Panc1 (cell line): ENCODE data around the gene SEMA4B. TPM values are rescaled to one million over a fixed set of nuclear protein-coding genes. Genes with fewer than 3 reads are reported as not detected.
A peak's percentile ranks its signal among the peaks of the same experiment; 100 is the strongest.

ENCODE experiments used
- ATAC-seq: fragments of 200-7000 bp; cut with Tn5 transposase; 2 replicates; pipeline ENCODE4 v1.9.1; 2020; ENCODE audit warnings: mild to moderate bottlenecking, moderate library complexity
- BruUV-seq: library from RNA; stranded (reverse); fragments of 400-500 nt; replicated peaks from 2 replicates; lab custom pipeline; 2021; lab: Mats Ljungman, UMichigan
- CTCF ChIA-PET: fragments of 300-600 bp; sonication (Branson Sonifier 250); formaldehyde crosslinking; loops from one replicate; lab custom pipeline; 2022; ENCODE audit warnings: antibody characterized with exemption; lab: Charles Lee
- POLR2A ChIA-PET: fragments of 300-600 bp; sonication (Branson Sonifier 250); formaldehyde crosslinking; loops from one replicate; lab custom pipeline; 2022; ENCODE audit warnings: antibody characterized with exemption; lab: Charles Lee
- DNase-seq: peaks from one replicate; pipeline ENCODE4 v3.0.0-alpha.2; 2010; ENCODE audit warnings: low read depth, low spot score
- H3K27ac ChIP-seq: 2 replicates; pipeline ENCODE4 v1.5.1; 2011; ENCODE audit warnings: mild to moderate bottlenecking, low read length, inconsistent platforms
- H3K27me3 ChIP-seq: fragments of 200-500 bp; sonication (Bioruptor generic); 2 replicates; pipeline ENCODE4 v1.6.0; 2014; ENCODE audit warnings: low read length, inconsistent platforms; ENCODE audit not compliant: control insufficient read depth, insufficient read depth
- H3K36me3 ChIP-seq: fragments of 200-500 bp; sonication (Bioruptor generic); 2 replicates; pipeline ENCODE4 v1.5.1; 2014; ENCODE audit warnings: inconsistent platforms, mild to moderate bottlenecking, low read length, moderate library complexity; ENCODE audit not compliant: control insufficient read depth, insufficient read depth
- H3K4me1 ChIP-seq: 2 replicates; pipeline ENCODE4 v1.5.1; 2011; ENCODE audit warnings: inconsistent platforms, mild to moderate bottlenecking, low read length, moderate library complexity; ENCODE audit not compliant: control insufficient read depth, insufficient read depth
- H3K4me3 ChIP-seq, 2 experiments: 2 replicates each; pipeline ENCODE4 v1.5.1; 2011 to 2012; ENCODE audit warnings: low read depth in 2 of 2, low read length in 2 of 2, mild to moderate bottlenecking in 2 of 2, inconsistent platforms in 1 of 2, moderate library complexity in 1 of 2
- H3K9me3 ChIP-seq: fragments of 200-500 bp; sonication (Bioruptor generic); 2 replicates; pipeline ENCODE4 v1.5.1; 2014; ENCODE audit warnings: low read depth, mild to moderate bottlenecking, inconsistent platforms, low read length, moderate library complexity; ENCODE audit not compliant: control insufficient read depth, insufficient read depth
- POLR2AphosphoS5 ChIP-seq: IDR thresholded peaks from 2 replicates; pipeline ENCODE4 v1.6.1; 2012; ENCODE audit warnings: mild to moderate bottlenecking, low read depth, low read length, moderate library complexity
- SIN3A ChIP-seq: IDR thresholded peaks from 2 replicates; pipeline ENCODE4 v1.6.1; 2012; ENCODE audit warnings: low read depth, mild to moderate bottlenecking, low read length, moderate library complexity, borderline replicate concordance; ENCODE audit not compliant: insufficient read depth
- TCF7L2 ChIP-seq: IDR thresholded peaks from 2 replicates; pipeline ENCODE4 v1.6.1; 2011; ENCODE audit warnings: mild to moderate bottlenecking, low read depth, low read length, inconsistent platforms
- in situ Hi-C: cut with HindIII; loops from 2 replicates; pipeline ENCODE4 v1.10.0; 2016; ENCODE audit warnings: low sequenced_read_pairs, low pct_unique_long_range_greater_than_20kb
- intact Hi-C: fragments of 100-400 bp; cut with micrococcal nuclease; formaldehyde crosslinking; loops from one replicate; pipeline ENCODE4 v1.10.0; 2022; ENCODE audit not compliant: unreplicated experiment
- total RNA-seq: library from RNA; stranded (reverse); gene quantifications from one replicate; pipeline ENCODE4 v1.2.1, GENCODE V29; 2021; ENCODE audit not compliant: unreplicated experiment
- TF ChIP-seq, protein P1 (sequence below): fragments of 450-650 bp; IDR thresholded peaks from 2 replicates; pipeline ENCODE4 v1.5.1; 2017; ENCODE audit warnings: mild to moderate bottlenecking
- TF ChIP-seq, protein P2 (sequence below), 2 experiments: IDR thresholded peaks; 2 replicates each; pipeline ENCODE4 v1.6.1; 2011 to 2012; ENCODE audit warnings: low read depth in 2 of 2, control low read depth in 1 of 2, low read length in 1 of 2, mild to moderate bottlenecking in 1 of 2, moderate library complexity in 1 of 2; ENCODE audit not compliant: insufficient read depth in 1 of 2

The SEMA4B gene
- total RNA-seq, 1 experiment from 2014 or later, result 600 TPM

DNA sequence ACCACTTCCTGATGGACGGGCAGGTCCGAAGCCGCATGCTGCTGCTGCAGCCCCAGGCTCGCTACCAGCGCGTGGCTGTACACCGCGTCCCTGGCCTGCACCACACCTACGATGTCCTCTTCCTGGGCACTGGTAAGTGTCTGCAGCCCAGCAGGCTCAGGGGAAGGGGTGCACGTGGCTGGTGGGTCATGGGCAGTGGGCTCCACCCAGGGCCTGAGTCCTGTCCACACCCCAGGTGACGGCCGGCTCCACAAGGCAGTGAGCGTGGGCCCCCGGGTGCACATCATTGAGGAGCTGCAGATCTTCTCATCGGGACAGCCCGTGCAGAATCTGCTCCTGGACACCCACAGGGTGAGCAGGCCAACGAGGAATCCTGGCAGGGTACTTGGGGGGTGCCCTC is 23.9 kb downstream of the SEMA4B start:
- H3K4me1 ChIP-seq, result peaks cover 98% of the 10 kb centered on the region
- ATAC-seq, result 0 out of 2 replicates have a peak, but pooled peaks have one; percentile 0
- ChIA-PET POLR2A (no interaction called here), CTCF (no interaction called here)
- intact Hi-C loops (no loop called here), in situ Hi-C loops (no loop called here)
- no peaks in the 10 kb centered on the region for H3K27me3 ChIP-seq
- no peak overlapping the region for H3K4me3 ChIP-seq
- no peak for TF ChIP-seq POLR2AphosphoS5
- TF ChIP-seq TCF7L2, result no peak
- TF ChIP-seq, protein P1, sequence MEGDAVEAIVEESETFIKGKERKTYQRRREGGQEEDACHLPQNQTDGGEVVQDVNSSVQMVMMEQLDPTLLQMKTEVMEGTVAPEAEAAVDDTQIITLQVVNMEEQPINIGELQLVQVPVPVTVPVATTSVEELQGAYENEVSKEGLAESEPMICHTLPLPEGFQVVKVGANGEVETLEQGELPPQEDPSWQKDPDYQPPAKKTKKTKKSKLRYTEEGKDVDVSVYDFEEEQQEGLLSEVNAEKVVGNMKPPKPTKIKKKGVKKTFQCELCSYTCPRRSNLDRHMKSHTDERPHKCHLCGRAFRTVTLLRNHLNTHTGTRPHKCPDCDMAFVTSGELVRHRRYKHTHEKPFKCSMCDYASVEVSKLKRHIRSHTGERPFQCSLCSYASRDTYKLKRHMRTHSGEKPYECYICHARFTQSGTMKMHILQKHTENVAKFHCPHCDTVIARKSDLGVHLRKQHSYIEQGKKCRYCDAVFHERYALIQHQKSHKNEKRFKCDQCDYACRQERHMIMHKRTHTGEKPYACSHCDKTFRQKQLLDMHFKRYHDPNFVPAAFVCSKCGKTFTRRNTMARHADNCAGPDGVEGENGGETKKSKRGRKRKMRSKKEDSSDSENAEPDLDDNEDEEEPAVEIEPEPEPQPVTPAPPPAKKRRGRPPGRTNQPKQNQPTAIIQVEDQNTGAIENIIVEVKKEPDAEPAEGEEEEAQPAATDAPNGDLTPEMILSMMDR, result no peak
- TF ChIP-seq SIN3A, result no peak
- TF ChIP-seq, protein P2, sequence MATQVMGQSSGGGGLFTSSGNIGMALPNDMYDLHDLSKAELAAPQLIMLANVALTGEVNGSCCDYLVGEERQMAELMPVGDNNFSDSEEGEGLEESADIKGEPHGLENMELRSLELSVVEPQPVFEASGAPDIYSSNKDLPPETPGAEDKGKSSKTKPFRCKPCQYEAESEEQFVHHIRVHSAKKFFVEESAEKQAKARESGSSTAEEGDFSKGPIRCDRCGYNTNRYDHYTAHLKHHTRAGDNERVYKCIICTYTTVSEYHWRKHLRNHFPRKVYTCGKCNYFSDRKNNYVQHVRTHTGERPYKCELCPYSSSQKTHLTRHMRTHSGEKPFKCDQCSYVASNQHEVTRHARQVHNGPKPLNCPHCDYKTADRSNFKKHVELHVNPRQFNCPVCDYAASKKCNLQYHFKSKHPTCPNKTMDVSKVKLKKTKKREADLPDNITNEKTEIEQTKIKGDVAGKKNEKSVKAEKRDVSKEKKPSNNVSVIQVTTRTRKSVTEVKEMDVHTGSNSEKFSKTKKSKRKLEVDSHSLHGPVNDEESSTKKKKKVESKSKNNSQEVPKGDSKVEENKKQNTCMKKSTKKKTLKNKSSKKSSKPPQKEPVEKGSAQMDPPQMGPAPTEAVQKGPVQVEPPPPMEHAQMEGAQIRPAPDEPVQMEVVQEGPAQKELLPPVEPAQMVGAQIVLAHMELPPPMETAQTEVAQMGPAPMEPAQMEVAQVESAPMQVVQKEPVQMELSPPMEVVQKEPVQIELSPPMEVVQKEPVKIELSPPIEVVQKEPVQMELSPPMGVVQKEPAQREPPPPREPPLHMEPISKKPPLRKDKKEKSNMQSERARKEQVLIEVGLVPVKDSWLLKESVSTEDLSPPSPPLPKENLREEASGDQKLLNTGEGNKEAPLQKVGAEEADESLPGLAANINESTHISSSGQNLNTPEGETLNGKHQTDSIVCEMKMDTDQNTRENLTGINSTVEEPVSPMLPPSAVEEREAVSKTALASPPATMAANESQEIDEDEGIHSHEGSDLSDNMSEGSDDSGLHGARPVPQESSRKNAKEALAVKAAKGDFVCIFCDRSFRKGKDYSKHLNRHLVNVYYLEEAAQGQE (IDR thresholded peaks at IDR 0.05; ENCODE audit: insufficient read depth in 1 of 2, low read depth in 2 of 2, low read length in 1 of 2), result no peak
- peaks cover 29% of the 10 kb centered on the region for H3K36me3 ChIP-seq
- DNase-seq, result no peak
- no TSS peak for BruUV-seq
- no peaks in the 10 kb centered on the region for H3K9me3 ChIP-seq
- peak overlapping the region; percentile 99 for H3K27ac ChIP-seq

DNA sequence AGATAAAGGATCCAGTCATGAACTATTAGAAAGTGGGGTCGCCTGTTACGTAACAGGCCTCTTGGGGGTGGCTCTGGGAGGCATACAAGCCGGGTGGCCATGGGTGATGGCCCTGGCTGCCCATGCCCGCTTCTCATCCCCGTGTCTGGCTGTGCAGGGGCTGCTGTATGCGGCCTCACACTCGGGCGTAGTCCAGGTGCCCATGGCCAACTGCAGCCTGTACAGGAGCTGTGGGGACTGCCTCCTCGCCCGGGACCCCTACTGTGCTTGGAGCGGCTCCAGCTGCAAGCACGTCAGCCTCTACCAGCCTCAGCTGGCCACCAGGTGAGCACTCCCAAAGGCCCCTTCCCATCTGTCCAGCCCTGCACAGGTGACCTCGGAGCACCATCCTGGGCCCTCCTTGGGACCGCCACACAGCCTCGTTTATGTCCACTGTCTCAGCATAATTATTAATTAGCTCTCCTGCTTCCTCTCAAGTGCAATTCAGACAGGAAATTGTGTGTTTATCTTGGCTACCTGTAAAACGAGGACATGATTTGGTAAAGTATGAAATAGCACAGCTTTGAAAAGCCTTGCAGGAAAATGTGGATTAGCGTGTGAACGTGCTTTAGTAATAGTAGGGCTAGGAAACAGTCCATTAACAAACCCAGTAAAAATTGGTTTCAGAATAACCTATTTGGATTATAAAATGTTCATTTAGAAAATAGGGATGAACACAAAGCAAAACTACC is 24.5 kb downstream of the SEMA4B start:
- POLR2A ChIA-PET, result no interaction called here
- intact Hi-C loops, result no loop called here
- CTCF ChIA-PET, result interaction anchor here (0.6 kb wide), 1 partner anchor 70 kb away, joined by 12 read pairs; no protein-coding TSS in a partner anchor
- Histone ChIP-seq H3K27ac (peak overlapping the region; percentile 99), H3K36me3 (peaks cover 29% of the 10 kb centered on the region), H3K4me1 (peaks cover 99% of the 10 kb centered on the region), H3K4me3 (no peak overlapping the region), H3K27me3 (no peaks in the 10 kb centered on the region), H3K9me3 (no peaks in the 10 kb centered on the region)
- no TSS peak for BruUV-seq
- DNase-seq (no peak), ATAC-seq (no peak)
- in situ Hi-C loops, result no loop called here
- TF ChIP-seq TCF7L2 (no peak), SIN3A (no peak), POLR2AphosphoS5 (peak; percentile 16; the same call in 1 of the 2 replicates)
- TF ChIP-seq, protein P2 (IDR thresholded peaks at IDR 0.05; ENCODE audit: insufficient read depth in 1 of 2, low read depth in 2 of 2, low read length in 1 of 2), result no peak
- TF ChIP-seq, protein P1, result no peak
